GM12878 (cell line): ENCODE results near the gene PRKAG2.
"Not testable (repeated sequence)": the region's sequence is repeated elsewhere in the genome, so short reads cannot be mapped to it uniquely, and the experiment has no call there.

ENCODE experiments used
- BHLHE40 ChIP-seq, 2 experiments: fragments of 450-650 bp in 1 of 2; IDR thresholded peaks; 2 replicates each; pipeline ENCODE4 v1.6.1; 2011 to 2017; ENCODE audit warnings: low read depth in 2 of 2, borderline replicate concordance in 1 of 2, improper control_type of control experiment in 1 of 2, low read length in 1 of 2, mild to moderate bottlenecking in 1 of 2
- CTCF ChIP-seq, 3 experiments: IDR thresholded peaks in 2 of 3; conservative IDR thresholded peaks in 1 of 3; 2 replicates each; pipeline ENCODE4 v1.5.1; 2011; ENCODE audit warnings: low read depth in 3 of 3, low read length in 3 of 3, mild to moderate bottlenecking in 3 of 3, control low read depth in 2 of 3, moderate library complexity in 2 of 3, inconsistent platforms in 1 of 3, mixed read lengths in 1 of 3; ENCODE audit not compliant: control insufficient read depth in 2 of 3, insufficient read depth in 1 of 3; ENCODE audit errors: extremely low read depth in 1 of 3
- ETV6 ChIP-seq, 2 experiments: fragments of 450-650 bp in 1 of 2; IDR thresholded peaks in 1 of 2; conservative IDR thresholded peaks in 1 of 2; 2 replicates each; pipeline ENCODE4 v1.6.1; 2014; ENCODE audit warnings: antibody characterized with exemption in 1 of 2, borderline replicate concordance in 1 of 2, low read depth in 1 of 2, mild to moderate bottlenecking in 1 of 2, moderate library complexity in 1 of 2
- FOXM1 ChIP-seq: IDR thresholded peaks from 2 replicates; pipeline ENCODE4 v1.6.1; 2012; ENCODE audit warnings: low read depth, mild to moderate bottlenecking, inconsistent platforms, low read length, moderate library complexity
- MTA3 ChIP-seq: IDR thresholded peaks from 2 replicates; pipeline ENCODE4 v1.6.1; 2012; ENCODE audit warnings: low read length, inconsistent platforms, borderline replicate concordance
- NFXL1 ChIP-seq: fragments of 450-650 bp; IDR thresholded peaks from 2 replicates; pipeline ENCODE4 v1.6.1; 2017; ENCODE audit warnings: antibody characterized with exemption, mild to moderate bottlenecking, borderline replicate concordance
- SIN3A ChIP-seq: IDR thresholded peaks from 2 replicates; pipeline ENCODE4 v1.6.1; 2012; ENCODE audit warnings: low read depth, low read length, improper control_type of control experiment
- SP1 ChIP-seq: IDR thresholded peaks from one replicate; pipeline ENCODE4 v1.6.1; 2011; ENCODE audit warnings: low read depth, low read length
- SREBF1 ChIP-seq: IDR thresholded peaks from 2 replicates; pipeline ENCODE4 v1.6.1; 2012; ENCODE audit warnings: mild to moderate bottlenecking, low read length
- SRF ChIP-seq, 2 experiments: IDR thresholded peaks; 2 replicates each; pipeline ENCODE4 v1.6.1; 2011; ENCODE audit warnings: low read depth in 2 of 2, low read length in 2 of 2, mild to moderate bottlenecking in 1 of 2, moderate library complexity in 1 of 2
- YY1 ChIP-seq: IDR thresholded peaks from 2 replicates; pipeline ENCODE4 v1.6.1; 2011; ENCODE audit warnings: low read depth, mild to moderate bottlenecking, low read length
- TF ChIP-seq, protein P1 (sequence below): fragments of 450-650 bp; IDR thresholded peaks from 2 replicates; pipeline ENCODE4 v1.6.1; 2016; ENCODE audit warnings: mild to moderate bottlenecking

DNA sequence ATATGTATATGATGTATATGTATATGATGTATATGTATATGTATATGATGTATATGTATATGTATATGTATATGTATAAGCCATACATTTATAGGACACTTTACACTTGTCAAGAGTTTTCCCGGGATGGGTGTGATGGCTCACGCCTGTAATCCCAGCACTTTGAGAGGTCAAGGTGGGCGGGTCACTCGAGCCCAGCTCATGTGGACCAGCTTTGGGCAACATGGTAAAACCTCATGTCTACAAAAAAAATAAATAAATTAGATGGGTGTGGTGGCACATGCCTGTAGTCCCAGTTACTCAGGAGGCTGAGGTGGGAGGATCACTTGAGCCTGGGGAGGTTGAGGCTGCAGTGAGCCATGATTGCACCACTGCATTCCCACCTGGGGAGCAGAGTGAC, 2.4 kb downstream of the PRKAG2 start:
- TF ChIP-seq SRF (IDR thresholded peaks at IDR 0.05; ENCODE audit: low read depth in 2 of 2, low read length in 2 of 2); CTCF (IDR thresholded peaks at IDR 0.05 in 2 of 3, conservative IDR thresholded peaks at IDR 0.05 in 1 of 3; ENCODE audit: control insufficient read depth in 2 of 3, extremely low read depth in 1 of 3, insufficient read depth in 1 of 3, low read depth in 3 of 3, low read length in 3 of 3); YY1; SIN3A; SREBF1; NFXL1; FOXM1; SP1; BHLHE40 (IDR thresholded peaks at IDR 0.05; ENCODE audit: borderline replicate concordance in 1 of 2, low read depth in 2 of 2, low read length in 1 of 2); ETV6 (conservative IDR thresholded peaks at IDR 0.05 in 1 of 2, IDR thresholded peaks at IDR 0.05 in 1 of 2; ENCODE audit: borderline replicate concordance in 1 of 2, low read depth in 1 of 2); MTA3: not testable (repeated sequence)
- TF ChIP-seq, protein P1, sequence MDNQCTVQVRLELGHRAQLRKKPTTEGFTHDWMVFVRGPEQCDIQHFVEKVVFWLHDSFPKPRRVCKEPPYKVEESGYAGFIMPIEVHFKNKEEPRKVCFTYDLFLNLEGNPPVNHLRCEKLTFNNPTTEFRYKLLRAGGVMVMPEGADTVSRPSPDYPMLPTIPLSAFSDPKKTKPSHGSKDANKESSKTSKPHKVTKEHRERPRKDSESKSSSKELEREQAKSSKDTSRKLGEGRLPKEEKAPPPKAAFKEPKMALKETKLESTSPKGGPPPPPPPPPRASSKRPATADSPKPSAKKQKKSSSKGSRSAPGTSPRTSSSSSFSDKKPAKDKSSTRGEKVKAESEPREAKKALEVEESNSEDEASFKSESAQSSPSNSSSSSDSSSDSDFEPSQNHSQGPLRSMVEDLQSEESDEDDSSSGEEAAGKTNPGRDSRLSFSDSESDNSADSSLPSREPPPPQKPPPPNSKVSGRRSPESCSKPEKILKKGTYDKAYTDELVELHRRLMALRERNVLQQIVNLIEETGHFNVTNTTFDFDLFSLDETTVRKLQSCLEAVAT: not testable (repeated sequence)
